Suprapubic skin (tissue), 4 donors: ENCODE data around the gene DNAI7. TPM values are rescaled to one million over a fixed set of nuclear protein-coding genes. Genes with fewer than 3 reads are reported as not detected.

Experiments used
- DNase-seq, 2 donors: peaks; one replicate each; pipeline ENCODE4 v3.0.0-alpha.2; 2019; ENCODE audit warnings: low spot score in 2 of 2
- H3K27ac ChIP-seq: fragments of 200-600 bp; sonication (generic); one replicate; pipeline ENCODE4 v1.5.1; 2019
- H3K27me3 ChIP-seq: fragments of 200-600 bp; sonication (generic); one replicate; pipeline ENCODE4 v1.5.1; 2019
- H3K36me3 ChIP-seq: fragments of 200-600 bp; sonication (generic); one replicate; pipeline ENCODE4 v1.5.1; 2019
- H3K4me1 ChIP-seq: fragments of 200-600 bp; sonication (generic); one replicate; pipeline ENCODE4 v1.5.1; 2019
- H3K4me3 ChIP-seq: fragments of 200-600 bp; sonication (generic); one replicate; pipeline ENCODE4 v1.5.1; 2019; ENCODE audit warnings: mild to moderate bottlenecking
- H3K9me3 ChIP-seq: fragments of 200-600 bp; sonication (generic); one replicate; pipeline ENCODE4 v1.5.1; 2019
- EP300 ChIP-seq: sonication (generic); formaldehyde crosslinking; IDR thresholded peaks from one replicate; pipeline ENCODE4 v1.6.1; 2017; ENCODE audit warnings: antibody characterized with exemption
- POLR2A ChIP-seq, 2 donors: fragments of 450-650 bp; IDR thresholded peaks; one replicate each; pipeline ENCODE4 v1.6.1; 2017; ENCODE audit warnings: antibody characterized with exemption in 2 of 2, mild to moderate bottlenecking in 2 of 2, moderate library complexity in 2 of 2
- POLR2AphosphoS5 ChIP-seq, 3 donors: sonication (generic); formaldehyde crosslinking; IDR thresholded peaks; one replicate each; pipeline ENCODE4 v1.6.1; 2017; ENCODE audit warnings: antibody characterized with exemption in 3 of 3
- WGBS: methylation state at CpG from one replicate; pipeline ENCODE4 v1.1.5; 2018; 5-methylcytosine and 5-hydroxymethylcytosine counted together
- total RNA-seq, 4 donors: library from RNA; depleted of rRNA; stranded (reverse); fragments of >200 nt; gene quantifications; one replicate each; pipeline ENCODE4 v1.1.0, GENCODE V29; 2016
- TF ChIP-seq, protein P1 (sequence below), 2 donors: fragments of 200-600 bp in 1 of 2; fragments of 450-650 bp in 1 of 2; sonication (generic) in 1 of 2; IDR thresholded peaks; one replicate each; pipeline ENCODE4 v1.5.1; 2016 to 2019; ENCODE audit warnings: antibody characterized with exemption in 2 of 2, mild to moderate bottlenecking in 1 of 2, moderate library complexity in 1 of 2

DNAI7 gene
- total RNA-seq, 4 donors from 2014 or later, result 1.2 to 3.0 (median 1.2) TPM; not detected in 1

- DNase-seq, result no peak
- H3K4me1 ChIP-seq, result no peaks in the 10 kb centered on the region
- TF ChIP-seq POLR2AphosphoS5 (IDR thresholded peaks at IDR 0.05) (no peak), POLR2A (IDR thresholded peaks at IDR 0.05) (no peak), EP300 (no peak)
- TF ChIP-seq, protein P1, sequence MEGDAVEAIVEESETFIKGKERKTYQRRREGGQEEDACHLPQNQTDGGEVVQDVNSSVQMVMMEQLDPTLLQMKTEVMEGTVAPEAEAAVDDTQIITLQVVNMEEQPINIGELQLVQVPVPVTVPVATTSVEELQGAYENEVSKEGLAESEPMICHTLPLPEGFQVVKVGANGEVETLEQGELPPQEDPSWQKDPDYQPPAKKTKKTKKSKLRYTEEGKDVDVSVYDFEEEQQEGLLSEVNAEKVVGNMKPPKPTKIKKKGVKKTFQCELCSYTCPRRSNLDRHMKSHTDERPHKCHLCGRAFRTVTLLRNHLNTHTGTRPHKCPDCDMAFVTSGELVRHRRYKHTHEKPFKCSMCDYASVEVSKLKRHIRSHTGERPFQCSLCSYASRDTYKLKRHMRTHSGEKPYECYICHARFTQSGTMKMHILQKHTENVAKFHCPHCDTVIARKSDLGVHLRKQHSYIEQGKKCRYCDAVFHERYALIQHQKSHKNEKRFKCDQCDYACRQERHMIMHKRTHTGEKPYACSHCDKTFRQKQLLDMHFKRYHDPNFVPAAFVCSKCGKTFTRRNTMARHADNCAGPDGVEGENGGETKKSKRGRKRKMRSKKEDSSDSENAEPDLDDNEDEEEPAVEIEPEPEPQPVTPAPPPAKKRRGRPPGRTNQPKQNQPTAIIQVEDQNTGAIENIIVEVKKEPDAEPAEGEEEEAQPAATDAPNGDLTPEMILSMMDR (IDR thresholded peaks at IDR 0.05), result no peak
- H3K4me3 ChIP-seq, result no peak overlapping the region
- no peaks in the 10 kb centered on the region for H3K36me3 ChIP-seq
- no peaks in the 10 kb centered on the region for H3K9me3 ChIP-seq
- no peak overlapping the region for H3K27ac ChIP-seq
- WGBS, result 82% methylated on average over 2 of the region's 2 CpGs
- no peaks in the 10 kb centered on the region for H3K27me3 ChIP-seq
These were observed 112.3 kb downstream of the DNAI7 start for GRCh38 chr12:25082628-25083027.

DNA sequence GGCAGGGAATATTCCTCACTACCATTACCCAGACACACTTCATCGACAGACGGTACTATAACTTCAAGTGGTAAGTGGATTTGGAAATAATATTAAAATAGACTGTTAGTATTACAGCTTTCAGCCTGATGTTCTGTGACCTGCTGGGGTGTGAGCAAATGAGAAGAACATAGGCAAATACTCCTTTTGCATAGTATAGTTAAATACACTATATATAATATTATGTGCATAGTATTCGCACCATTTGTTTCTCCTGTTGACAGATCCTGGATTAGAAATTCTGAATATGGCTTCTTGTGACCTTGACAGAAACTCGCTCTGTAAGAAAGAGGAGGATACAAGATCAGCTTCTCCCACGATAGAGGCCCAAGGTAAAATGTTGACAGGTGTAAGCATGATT is 115.6 kb downstream of the DNAI7 start:
- Histone ChIP-seq H3K36me3 (no peaks in the 10 kb centered on the region), H3K9me3 (no peaks in the 10 kb centered on the region), H3K4me1 (no peaks in the 10 kb centered on the region), H3K27me3 (no peaks in the 10 kb centered on the region), H3K27ac (no peak overlapping the region), H3K4me3 (no peak overlapping the region)
- TF ChIP-seq POLR2A (IDR thresholded peaks at IDR 0.05), result no peak
- TF ChIP-seq EP300, result no peak
- TF ChIP-seq, protein P1 (IDR thresholded peaks at IDR 0.05), result no peak
- TF ChIP-seq POLR2AphosphoS5 (IDR thresholded peaks at IDR 0.05), result no peak
- no peak for DNase-seq
- WGBS, result 96% methylated on average over 5 of the region's 5 CpGs

GRCh38 chr12:25074954-25075353 is 120.0 kb downstream of the DNAI7 start:
- Histone ChIP-seq H3K9me3 (no peaks in the 10 kb centered on the region), H3K4me3 (no peak overlapping the region), H3K27me3 (no peaks in the 10 kb centered on the region), H3K4me1 (no peaks in the 10 kb centered on the region), H3K27ac (no peak overlapping the region), H3K36me3 (no peaks in the 10 kb centered on the region)
- no peak for TF ChIP-seq POLR2AphosphoS5 (IDR thresholded peaks at IDR 0.05)
- no peak for TF ChIP-seq EP300
- TF ChIP-seq, protein P1 (IDR thresholded peaks at IDR 0.05), result no peak
- no peak for TF ChIP-seq POLR2A (IDR thresholded peaks at IDR 0.05)
- WGBS, result 17% methylated on average over 2 of the region's 2 CpGs
- no peak for DNase-seq

- TF ChIP-seq, protein P1 (IDR thresholded peaks at IDR 0.05), result no peak
- TF ChIP-seq EP300 (no peak), POLR2AphosphoS5 (IDR thresholded peaks at IDR 0.05) (peak in 1 of 3 donors; percentile 5)
- 87% methylated on average over 3 of the region's 3 CpGs for WGBS
- no peaks in the 10 kb centered on the region for H3K36me3 ChIP-seq
- no peak overlapping the region for H3K4me3 ChIP-seq
- H3K27ac ChIP-seq, result no peak overlapping the region
- H3K27me3 ChIP-seq, result no peaks in the 10 kb centered on the region
- no peak for DNase-seq
- H3K9me3 ChIP-seq, result no peaks in the 10 kb centered on the region
- no peaks in the 10 kb centered on the region for H3K4me1 ChIP-seq
These were observed 120.8 kb downstream of the DNAI7 start for GRCh38 chr12:25074113-25074512.

- no peaks in the 10 kb centered on the region for H3K27me3 ChIP-seq
- H3K27ac ChIP-seq, result no peak overlapping the region
- H3K36me3 ChIP-seq, result no peaks in the 10 kb centered on the region
- H3K9me3 ChIP-seq, result no peaks in the 10 kb centered on the region
- 75% methylated on average over 4 of the region's 4 CpGs for WGBS
- DNase-seq, result no peak
- TF ChIP-seq EP300 (no peak), POLR2AphosphoS5 (IDR thresholded peaks at IDR 0.05) (no peak)
- no peak overlapping the region for H3K4me3 ChIP-seq
- no peaks in the 10 kb centered on the region for H3K4me1 ChIP-seq
These were observed 121.9 kb downstream of the DNAI7 start for GRCh38 chr12:25072906-25073650.
